Thoracic aorta (tissue), 2 donors: ENCODE measurements around the gene RRP15. TPM values are rescaled to one million over a fixed set of nuclear protein-coding genes. Genes with fewer than 3 reads are reported as not detected.

Experiments used
- ATAC-seq: fragments of 150-250 bp; one replicate; pipeline ENCODE4 v1.8.0; 2017; ENCODE audit warnings: low read depth; ENCODE audit not compliant: insufficient number of reproducible peaks, low FRiP score
- DNase-seq: peaks from one replicate; pipeline ENCODE4 v3.0.0-alpha.2; 2020; ENCODE audit warnings: low spot score
- H3K27ac ChIP-seq, 2 donors: fragments of 200-600 bp; sonication (generic); 1 replicate in 1 of 2; 2 replicates in 1 of 2; pipeline ENCODE4 v1.5.1; 2016; ENCODE audit warnings: mild to moderate bottlenecking in 2 of 2, moderate library complexity in 2 of 2
- H3K27me3 ChIP-seq: fragments of 200-600 bp; sonication (generic); replicated peaks from 2 replicates; pipeline ENCODE4 v1.6.0; 2016; ENCODE audit warnings: mild to moderate bottlenecking; ENCODE audit not compliant: insufficient read depth
- H3K36me3 ChIP-seq: fragments of 200-600 bp; sonication (generic); one replicate; pipeline ENCODE4 v1.5.1; 2016
- H3K4me1 ChIP-seq, 2 donors: fragments of 200-600 bp; sonication (generic); 1 replicate in 1 of 2; 2 replicates in 1 of 2; pipeline versions ENCODE4 v1.5.1 to v1.6.0; 2016; ENCODE audit warnings: low read depth in 2 of 2, mild to moderate bottlenecking in 1 of 2; ENCODE audit not compliant: control insufficient read depth in 1 of 2
- H3K4me3 ChIP-seq: fragments of 200-600 bp; sonication (generic); 2 replicates; pipeline ENCODE4 v1.5.1; 2016; ENCODE audit warnings: mild to moderate bottlenecking
- H3K9me3 ChIP-seq: fragments of 200-600 bp; sonication (generic); 2 replicates; pipeline ENCODE4 v1.5.1; 2016
- CTCF ChIP-seq: fragments of 200-600 bp; sonication (generic); IDR thresholded peaks from one replicate; pipeline ENCODE4 v1.5.1; 2019; ENCODE audit warnings: antibody characterized with exemption
- total RNA-seq, 2 donors: library from RNA; depleted of rRNA; stranded (reverse); fragments of >200 nt; gene quantifications; one replicate each; pipeline versions ENCODE4 v1.1.0 to v1.2.3, GENCODE V29; 2016

The RRP15 gene
- total RNA-seq, 2 donors from 2014 or later: 2.2 to 14.3 TPM

- no peaks in the 10 kb centered on the region for H3K4me1 ChIP-seq
- H3K36me3 ChIP-seq: no peaks in the 10 kb centered on the region
- no peak overlapping the region for H3K27ac ChIP-seq
- no peak overlapping the region for H3K4me3 ChIP-seq
- no peak for DNase-seq
- TF ChIP-seq CTCF: no peak
- H3K9me3 ChIP-seq: peaks cover 10% of the 10 kb centered on the region
- H3K27me3 ChIP-seq: no peaks in the 10 kb centered on the region
- no peak for ATAC-seq
These were observed 25.3 kb upstream of the RRP15 start for GRCh38 chr1:218259800-218260199.

- no peak for TF ChIP-seq CTCF
- no peak for DNase-seq
These were observed 22.8 kb upstream of the RRP15 start for GRCh38 chr1:218262259-218262658.

GRCh38 chr1:218266356-218266755 lies 18.7 kb upstream of the RRP15 start:
- Histone ChIP-seq H3K9me3 (no peaks in the 10 kb centered on the region), H3K4me1 (no peaks in the 10 kb centered on the region), H3K27ac (no peak overlapping the region), H3K27me3 (no peaks in the 10 kb centered on the region), H3K36me3 (no peaks in the 10 kb centered on the region), H3K4me3 (no peak overlapping the region)
- DNase-seq: no peak
- TF ChIP-seq CTCF: no peak
- no peak for ATAC-seq

More at GRCh38 chr1:218262259-218262658, 22.8 kb upstream of the RRP15 start:
- no peak for ATAC-seq
- no peak overlapping the region for H3K4me3 ChIP-seq
- H3K27me3 ChIP-seq: no peaks in the 10 kb centered on the region
- H3K27ac ChIP-seq: no peak overlapping the region
- peaks cover 10% of the 10 kb centered on the region for H3K9me3 ChIP-seq
- H3K4me1 ChIP-seq: no peaks in the 10 kb centered on the region
- no peaks in the 10 kb centered on the region for H3K36me3 ChIP-seq

GRCh38 chr1:218272366-218272765 lies 12.7 kb upstream of the RRP15 start:
- Histone ChIP-seq H3K27me3 (no peaks in the 10 kb centered on the region), H3K27ac (no peak overlapping the region), H3K4me1 (no peaks in the 10 kb centered on the region), H3K9me3 (no peaks in the 10 kb centered on the region), H3K36me3 (no peaks in the 10 kb centered on the region), H3K4me3 (no peak overlapping the region)
- ATAC-seq (no peak), DNase-seq (no peak)
- no peak for TF ChIP-seq CTCF

GRCh38 chr1:218273762-218274479 lies 11.2 kb upstream of the RRP15 start:
- no peaks in the 10 kb centered on the region for H3K9me3 ChIP-seq
- no peak for TF ChIP-seq CTCF
- no peak overlapping the region for H3K27ac ChIP-seq
- no peaks in the 10 kb centered on the region for H3K36me3 ChIP-seq
- no peak for DNase-seq
- H3K4me1 ChIP-seq: no peaks in the 10 kb centered on the region
- ATAC-seq: no peak
- no peaks in the 10 kb centered on the region for H3K27me3 ChIP-seq
- no peak overlapping the region for H3K4me3 ChIP-seq
